Stimulated activated naive CD4-positive, alpha-beta T cell (primary cell): ENCODE measurements around the gene APLP2.
A peak's percentile ranks its signal among the peaks of the same experiment; 100 is the strongest.

Experiments used
- DNase-seq, 6 experiments: peaks; one replicate each; lab custom pipeline; 2025; lab: John Stamatoyannopoulos, UW

The APLP2 gene

DNA sequence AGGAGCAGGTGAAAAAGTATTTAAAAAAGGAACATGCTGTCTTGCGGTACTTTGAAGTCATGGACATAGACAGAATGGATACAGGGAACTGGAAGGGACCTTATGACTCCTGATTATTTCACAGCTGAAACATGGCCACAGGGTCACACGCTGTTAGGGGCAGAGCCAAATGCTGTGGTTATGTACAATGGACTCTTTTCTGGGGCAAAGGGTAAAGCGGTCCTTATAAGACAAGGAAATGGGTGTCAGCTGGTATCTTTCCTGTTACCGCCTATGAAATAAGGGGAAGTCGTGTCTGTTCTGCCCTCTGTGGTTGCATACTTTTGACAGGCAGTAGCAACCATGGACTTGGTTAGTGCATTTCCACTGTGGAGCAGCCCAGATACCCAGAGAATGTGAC lies 77.1 kb downstream of the APLP2 start:
- peak in 1 of 6 experiments; percentile 5 for DNase-seq

DNA sequence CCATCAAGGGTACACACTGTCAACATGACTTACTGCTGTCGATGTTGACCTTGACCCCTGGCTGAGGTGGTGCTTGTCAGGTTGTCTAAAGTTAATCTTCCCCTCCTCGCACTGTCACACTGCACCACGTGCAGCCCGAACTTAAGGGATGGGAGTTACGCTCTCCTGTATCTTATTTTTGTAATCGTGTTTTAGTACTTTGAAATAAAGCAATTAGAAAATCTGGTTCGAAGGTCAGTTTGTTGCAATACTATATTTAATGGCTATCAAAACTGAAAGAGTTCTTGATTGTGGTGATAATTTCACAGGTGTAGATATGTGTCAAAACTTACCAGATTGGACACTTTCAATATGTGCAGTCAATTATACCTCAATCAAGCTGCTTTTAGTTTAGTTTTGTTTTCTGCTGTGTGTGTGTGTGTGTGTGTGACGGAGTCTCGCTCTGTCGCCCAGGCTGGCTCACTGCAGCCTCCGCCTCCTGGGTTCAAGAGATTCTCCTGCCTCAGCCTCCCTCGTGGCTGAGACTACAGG lies 79.2 kb downstream of the APLP2 start:
- DNase-seq = no peak

DNA sequence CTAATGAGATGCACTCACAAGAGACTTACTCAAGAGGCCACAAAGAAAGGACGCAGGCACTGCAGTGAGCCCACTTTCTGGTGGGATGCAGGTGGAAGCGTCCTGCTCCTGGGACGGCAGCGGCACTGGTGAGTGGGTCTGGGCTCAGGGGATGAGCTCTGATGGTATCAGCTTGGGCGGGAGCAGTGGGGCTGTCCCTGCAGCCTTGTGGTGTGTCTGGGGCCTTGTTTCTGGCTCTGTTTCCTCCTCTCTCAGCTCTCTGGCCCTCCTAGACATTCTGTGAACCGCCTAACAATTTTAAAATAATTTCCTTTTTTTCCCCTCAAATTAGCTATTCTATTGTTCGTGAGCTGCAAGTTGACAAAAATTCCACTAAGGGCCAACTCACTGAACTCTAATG lies 81.1 kb downstream of the APLP2 start:
- DNase-seq = no peak

DNA sequence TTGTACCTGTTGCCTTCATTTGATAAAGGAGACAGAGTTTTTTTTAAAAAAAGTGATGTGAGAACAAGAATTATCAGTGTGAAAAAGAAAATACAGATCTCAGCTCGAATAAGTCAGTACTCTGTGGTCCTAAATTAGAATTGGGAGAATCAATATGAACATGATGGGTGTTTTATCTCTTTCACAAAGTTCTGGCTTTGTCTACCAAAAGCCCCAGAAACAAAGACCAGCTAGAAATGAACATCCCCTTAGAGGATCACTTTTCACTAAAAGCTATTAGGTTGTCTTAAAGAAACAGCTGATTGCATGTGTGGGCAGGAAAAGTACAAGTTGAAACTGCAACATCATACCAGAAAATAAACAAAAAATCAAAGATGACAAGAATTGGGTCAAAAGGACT lies 81.5 kb downstream of the APLP2 start:
- no peak for DNase-seq

DNA sequence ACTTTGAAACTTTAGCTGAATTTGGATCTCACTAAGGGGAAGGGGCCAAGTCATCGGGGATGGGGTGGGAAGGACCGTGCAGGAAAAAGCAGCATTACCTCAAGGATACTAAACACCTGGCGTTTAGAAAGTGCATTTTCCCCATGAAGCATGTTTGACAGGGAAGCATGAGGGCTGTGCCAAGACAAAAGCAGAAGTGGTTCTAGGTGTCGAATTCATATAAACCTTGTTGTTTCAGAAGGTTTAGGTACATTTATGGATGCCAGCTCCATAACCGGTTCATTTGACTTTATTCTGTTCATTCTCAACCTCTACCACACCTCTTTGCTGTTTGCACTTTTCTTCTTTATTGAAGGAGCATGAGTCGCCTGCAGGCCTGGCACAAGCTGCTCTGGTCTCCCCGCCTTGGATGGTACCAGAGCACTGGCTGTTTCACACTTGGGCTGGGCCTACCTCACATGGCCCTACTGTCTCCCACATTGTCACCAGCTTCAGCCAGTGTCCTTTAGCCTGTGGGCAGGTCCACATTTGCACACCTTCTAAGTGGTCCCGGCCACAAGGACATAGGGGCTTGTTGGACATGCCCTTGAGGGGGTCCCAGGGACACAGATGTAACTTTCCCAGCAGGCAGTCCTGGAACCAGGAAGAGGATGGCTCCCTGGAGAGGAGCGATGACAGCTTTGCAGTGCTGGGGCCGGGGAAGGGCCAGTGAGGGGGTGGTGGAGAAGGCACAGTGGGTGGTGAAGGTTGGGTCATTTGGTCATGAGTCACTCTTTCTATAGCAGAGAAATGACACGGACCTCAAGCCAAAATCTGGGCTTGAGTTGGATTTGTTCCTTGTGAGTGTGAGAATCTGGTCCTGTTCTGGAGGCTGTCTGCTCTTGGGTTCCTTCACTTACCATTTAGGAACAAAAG lies 86.7 kb downstream of the APLP2 start:
- no peak for DNase-seq

DNA sequence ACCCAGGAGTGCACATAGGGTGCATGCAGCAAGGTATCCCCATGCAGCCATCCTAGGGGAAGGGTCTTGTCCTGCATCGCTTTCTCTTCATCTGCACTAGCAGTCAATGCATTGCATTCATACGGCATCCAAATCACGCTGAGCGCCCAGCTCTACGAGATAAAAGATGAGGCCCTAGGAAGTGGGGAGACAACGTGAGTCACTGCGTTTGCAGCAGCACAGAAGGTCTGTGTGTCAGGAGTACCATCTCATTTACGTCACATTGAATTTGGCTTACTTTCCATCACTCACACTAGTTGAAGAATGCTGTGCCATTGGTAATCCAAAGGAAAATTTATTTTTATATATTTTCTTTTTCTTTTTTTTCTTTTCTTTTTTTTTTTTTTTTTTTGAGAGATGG lies 87.4 kb downstream of the APLP2 start:
- no peak for DNase-seq

DNA sequence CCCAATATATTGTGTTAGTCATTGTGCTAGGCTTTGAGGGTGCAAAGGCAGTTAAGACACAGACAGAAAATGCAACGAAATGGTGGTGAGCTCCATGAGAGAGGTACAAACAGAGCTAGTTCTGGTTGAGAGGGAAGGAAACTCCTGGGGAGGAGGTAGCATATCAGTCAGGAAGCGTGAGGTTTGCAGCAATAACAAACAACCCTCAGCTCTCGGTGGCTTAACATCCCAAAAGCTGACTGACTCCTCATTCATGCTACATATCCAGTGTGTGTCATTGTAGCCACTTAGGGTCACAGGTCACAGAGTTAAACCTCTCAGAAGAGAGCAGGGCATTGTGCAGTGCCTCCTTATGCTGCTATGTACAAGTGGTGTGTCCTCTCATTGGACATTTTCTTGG lies 88.1 kb downstream of the APLP2 start:
- no peak for DNase-seq

DNA sequence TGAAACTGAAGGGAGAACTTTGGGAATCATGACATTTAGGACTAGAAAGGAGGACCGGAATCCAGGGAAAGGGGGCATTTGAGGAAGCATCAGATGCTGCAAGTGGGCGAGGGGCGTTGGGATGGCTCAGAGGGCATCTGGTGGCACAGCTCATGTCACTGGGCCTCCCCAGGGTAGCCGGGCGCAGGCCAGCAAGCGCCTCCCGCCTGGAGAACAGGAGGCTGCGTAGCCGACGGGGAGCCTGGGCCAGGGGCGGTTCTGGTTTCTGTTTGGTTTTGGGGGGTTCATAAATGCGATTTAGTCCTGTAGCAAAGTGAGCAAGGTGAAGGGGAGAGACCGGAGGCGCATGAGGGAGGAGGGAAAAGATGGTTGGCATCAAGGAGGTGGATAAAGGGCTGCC lies 89.4 kb downstream of the APLP2 start:
- DNase-seq = no peak

DNA sequence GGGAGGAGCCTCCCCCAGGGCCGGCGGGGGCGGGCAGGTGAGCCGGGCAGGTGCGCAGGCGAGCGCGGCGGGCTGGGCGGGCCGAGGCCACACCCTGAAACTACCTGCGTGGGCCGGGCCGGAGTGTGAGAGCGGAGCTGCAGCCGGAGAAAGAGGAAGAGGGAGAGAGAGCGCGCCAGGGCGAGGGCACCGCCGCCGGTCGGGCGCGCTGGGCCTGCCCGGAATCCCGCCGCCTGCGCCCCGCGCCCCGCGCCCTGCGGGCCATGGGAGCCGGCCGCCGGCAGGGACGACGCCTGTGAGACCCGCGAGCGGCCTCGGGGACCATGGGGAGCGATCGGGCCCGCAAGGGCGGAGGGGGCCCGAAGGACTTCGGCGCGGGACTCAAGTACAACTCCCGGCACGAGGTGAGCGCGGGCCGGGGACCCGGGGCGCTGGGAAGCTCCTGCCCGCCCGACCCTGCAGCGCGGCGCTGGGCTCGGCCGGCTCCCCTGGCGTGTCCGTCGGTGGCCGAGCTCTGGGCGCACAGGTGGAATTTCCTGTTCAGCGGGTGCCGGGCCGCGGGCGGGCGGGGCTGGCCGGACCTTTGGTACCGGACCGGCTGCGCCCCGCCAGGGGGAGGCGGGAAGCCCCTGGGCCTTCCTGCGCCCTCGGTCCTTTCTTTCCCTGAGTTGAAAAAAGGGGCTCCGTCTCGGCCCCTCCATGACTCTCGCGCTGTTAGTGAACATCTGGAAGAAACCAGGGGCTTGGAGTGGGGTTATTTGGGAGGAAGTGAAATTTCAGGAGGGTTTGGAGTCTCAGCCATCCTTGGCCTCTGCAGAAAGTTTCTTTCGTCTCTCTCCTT lies 90.2 kb downstream of the APLP2 start, which contains the start of gene ST14:
Gene ST14, plus strand, starts transcription at position 126 of the 841 bp plus-strand sequence. Its CDS starts 198 bp downstream, at position 324.
- DNase-seq = no peak

DNA sequence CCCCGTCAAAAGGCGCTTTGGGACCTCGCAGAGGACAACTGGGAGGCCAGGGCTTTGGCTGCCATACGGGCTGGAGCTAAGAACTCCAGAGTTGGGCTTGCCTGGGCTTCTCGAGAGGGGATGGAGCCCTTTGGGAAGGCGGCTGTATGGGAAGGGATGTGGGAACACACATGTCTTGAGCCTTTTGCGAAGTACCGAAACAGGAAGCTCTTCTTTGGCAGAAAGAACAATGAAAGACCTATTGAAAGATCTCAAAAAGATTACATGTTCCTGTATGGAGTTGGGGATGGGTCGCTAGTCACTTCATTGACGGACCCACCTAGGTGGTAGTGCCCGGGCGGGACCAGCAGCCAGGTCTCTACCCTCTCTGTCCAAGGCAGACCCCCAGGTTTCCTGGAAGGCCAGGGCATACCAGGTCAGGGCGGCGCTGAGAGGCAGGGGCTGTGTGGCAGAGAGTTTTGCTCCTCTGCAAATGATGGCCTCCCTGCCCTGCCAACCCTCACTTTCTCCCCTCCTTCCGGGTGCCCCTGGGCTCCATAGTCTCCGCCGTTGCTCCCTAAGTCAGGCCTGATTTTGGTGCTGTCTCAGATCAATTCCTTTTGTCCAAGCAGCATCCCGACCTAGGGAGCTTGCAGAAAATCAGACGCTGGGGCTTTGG lies 90.9 kb downstream of the APLP2 start:
- no peak for DNase-seq

DNA sequence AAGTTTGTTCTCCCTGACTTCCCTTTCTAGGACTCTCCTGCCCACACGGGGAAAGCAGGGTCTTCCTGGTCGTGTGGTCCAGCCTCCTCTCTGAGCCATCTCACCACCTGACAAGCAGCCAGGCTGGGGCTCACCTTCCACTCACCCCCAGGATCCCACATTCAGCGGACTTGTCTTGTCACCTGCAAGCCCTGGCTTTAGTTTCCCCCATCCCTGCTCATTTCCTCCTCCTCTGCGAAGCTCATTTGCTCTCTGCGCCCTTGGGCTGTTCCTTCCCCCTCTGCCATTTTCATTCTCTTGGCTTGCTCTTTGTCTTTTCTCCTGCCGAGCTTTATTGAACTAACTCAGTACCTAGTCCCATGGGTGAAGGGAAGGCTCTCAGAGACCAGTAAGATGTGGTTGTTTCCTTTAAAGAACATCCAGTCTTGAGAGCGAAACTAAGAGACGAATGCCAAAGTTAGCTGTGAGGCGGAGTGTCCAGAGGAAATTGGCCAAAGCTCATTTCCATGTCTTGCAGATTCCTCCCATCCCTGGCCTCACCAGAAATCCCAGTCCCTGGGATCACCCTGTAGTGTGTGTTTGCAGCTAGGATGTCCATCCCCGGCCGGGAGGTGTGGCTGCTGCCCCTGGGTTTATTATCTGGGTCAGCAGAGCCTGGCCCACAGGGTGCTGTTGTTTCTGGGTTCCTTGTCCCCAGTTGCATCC lies 91.9 kb downstream of the APLP2 start:
- DNase-seq = no peak

DNA sequence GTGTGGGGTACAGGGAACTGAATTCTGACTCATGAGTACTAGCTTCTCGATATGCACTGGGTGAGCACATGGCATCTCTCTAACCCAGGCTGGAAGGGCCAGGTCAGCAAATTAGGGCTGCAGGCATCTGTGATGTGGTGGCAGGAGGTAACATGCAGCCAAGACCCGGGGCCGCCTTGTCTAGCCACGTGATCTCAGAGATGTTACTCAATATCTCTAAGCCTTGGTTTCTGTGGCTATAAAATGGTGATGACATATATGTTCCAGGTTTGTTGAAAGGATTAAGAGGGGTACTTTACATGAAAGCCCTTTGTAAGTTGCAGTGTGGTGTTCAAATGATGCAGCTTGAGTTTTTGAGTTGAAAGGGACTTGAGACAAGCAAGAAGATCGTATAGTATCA lies 93.0 kb downstream of the APLP2 start:
- DNase-seq = no peak

DNA sequence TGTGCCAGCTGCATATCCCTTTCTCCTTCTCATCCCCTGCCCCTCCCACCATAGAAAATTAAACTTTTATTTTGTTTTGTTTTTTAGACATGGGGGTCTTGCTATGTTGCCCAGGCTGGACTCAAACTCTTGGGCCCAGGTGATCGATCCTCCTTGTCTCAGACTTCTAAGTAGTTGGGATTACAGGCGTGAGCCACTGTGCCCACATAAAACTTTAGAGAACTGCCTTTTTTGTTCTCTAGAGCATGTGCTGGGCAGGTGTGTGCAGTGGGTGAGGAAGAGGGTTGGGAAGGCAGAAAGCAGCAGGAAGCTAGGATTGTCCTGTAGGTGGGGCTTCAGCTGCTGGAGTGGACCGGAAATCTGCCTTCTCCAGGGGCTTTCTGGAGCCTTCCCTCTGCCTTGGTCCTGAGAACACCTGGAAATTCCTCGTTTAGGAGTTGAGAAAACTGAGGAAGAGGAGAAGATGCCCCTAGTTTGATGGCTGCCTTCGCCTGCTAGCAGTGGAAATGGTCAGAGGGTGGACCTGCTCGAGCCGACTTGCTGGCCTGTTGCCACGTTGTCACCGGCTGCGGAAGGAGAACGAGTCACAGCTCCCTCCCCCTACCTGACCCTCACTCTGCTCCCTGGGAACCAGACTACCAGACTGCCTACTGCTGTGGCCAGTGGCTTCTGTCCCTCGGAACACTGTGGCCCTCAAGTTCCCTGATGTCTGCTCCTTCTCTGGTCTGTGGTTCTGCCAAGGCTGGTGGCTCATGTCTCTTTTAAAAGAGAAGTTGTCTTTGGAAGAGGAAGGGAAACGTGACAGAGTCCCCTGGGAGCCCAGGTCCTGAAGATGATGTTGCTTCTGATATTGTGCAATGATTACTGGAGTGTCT lies 93.9 kb downstream of the APLP2 start:
- no peak for DNase-seq

DNA sequence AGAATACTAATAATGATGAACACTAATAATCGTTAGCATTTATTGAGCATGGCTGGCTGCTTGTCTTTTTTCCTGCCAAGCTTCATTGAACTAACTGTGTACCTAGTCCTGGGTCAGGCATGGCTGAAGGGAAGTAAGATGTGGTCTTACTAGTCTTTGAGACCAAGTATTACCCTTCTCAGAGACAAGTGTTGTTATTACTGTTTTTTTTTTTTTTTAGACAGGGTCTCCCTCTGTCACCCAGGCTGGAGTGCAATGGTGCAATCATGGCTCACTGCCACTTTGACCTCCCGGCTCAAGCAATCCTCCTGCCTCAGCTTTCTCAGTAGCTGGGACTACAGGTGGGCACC lies 94.5 kb downstream of the APLP2 start:
- DNase-seq = no peak

DNA sequence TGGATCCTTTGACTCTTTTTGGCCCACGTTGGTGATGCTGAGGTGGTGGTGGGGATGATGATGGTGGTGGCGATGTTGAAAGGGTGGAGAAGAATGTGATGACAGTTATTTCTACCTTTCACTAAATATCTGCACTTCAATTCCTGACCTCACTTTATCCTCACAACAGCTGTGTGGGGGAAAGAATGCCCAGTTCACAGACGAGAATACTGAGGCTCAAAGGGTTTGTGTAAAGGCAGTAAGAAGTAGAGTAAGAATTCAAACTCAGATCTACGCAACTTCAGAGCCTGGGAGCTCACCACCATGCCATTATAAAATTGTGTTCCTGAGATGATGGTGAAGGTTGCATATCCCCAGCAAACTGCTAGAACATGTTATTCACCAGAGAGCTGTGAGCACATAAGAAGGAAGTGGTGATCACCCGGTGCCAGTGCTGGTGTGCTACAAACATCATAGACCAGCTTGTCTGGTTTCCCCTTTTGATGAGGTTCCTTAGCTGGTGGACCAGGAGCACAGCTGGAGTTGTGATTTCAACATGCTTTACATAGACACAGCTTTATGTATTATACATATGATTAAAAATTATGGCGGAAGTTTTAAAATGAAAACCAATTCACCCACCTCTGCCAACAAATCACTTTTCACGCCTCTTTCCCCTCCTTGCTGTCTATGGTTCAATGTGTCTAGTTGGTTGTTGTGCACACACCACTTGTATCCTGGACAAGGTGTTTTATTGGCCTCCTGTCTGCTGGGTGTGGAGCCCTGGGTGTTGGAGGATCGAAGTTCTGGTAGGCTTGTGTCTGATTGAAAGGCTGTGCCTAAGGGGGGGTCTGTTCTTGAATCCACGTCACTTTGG lies 96.1 kb downstream of the APLP2 start:
- no peak for DNase-seq

DNA sequence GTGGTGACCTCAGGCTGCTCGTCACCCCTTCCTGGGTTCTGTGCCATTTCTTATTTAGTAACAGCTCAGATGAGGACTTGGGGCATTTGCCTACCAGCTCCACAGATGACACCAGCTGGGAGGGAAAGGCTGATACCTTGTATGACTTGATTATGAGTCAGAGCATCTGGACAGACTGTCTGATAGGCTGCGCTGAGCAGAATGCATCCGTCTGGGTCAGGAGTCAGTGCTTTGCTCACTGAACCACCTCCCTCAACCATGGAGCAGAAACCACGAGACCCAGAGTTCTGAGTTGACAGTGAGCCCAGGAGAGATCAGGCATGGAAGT lies 96.7 kb downstream of the APLP2 start:
- no peak for DNase-seq

DNA sequence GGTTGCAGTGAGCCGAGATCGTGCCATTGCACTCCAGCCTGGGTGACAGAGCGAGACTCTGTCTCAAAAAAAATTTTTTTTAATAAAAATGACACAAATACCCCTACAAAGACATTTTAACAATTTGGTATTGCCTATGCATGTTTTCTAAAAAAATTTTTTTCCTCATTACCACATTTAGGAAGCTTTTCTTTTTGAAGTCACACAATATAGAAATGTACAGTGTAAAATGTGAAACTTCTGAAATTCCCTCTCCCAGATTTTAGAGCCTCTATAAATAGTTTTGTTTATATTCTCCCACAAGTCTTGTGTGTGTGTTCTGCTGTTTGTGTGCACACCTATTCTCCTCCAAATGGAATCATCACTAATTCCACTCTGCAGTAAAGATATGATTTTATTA lies 97.5 kb downstream of the APLP2 start:
- no peak for DNase-seq

DNA sequence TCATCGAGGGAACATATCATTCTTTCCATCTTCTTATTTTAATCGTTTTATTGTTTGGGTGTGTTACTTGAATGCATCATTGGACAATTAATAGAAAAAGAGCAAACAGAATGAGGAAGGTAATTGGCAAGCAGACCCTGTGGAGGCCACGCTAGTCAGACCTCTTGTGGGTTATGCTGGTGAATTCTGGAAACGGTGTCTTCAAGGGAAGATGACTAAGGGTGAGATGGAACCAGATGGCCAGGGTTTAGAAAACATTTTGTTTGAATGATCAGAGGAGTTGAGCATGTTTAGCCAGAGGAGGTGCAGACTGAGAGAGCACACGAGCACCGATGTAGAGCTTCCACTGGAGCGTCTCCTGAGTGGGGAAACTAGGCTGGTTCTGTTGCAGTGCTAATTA lies 98.4 kb downstream of the APLP2 start:
- DNase-seq = no peak

DNA sequence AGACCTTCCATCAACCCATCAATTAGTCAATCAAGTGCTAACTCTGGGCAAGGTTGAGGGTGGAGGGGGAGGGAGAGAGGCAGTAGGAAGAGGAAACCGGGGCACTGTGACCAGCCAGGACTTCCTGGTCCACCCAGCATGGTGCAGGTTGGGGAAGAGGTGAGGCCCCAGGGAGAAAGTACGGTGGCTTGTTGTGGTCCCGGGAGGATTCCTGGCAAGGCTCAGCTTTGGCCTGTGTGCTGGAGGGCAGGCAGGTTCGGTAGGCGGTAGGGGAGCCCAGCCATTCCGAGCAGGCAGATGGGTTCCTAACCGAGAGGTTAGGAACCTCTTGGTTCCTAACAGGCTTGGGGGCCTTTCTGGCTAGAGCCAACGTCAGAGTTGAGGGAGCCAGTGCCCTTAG lies 100.7 kb downstream of the APLP2 start:
- no peak for DNase-seq

DNA sequence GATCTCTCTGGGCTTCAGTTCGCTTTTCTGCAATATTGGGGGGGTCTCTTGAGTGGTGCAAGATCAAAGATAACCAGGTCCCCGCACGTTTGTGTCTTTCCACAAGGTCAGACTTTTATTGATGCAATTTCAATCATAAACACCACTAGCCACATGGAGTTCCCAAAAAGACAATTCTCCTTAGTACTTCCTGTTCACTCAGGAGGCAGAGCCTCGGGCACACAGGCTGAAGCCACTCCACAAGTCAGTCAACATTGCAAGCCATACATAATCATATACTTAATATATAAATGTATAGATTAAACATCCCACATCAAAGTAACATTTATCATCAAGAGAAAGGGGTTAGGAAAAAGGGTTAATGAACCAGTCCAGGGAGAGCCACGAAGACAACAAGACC lies 101.8 kb downstream of the APLP2 start:
- no peak for DNase-seq
